Measurements from ENCODE around the gene RABL3. TPM values are rescaled to one million over a fixed set of nuclear protein-coding genes. Genes with fewer than 3 reads are reported as not detected.

RABL3 gene
- total and polyA plus RNA-seq, 7 donors: 9.4 to 15.5 (median 12.8) TPM

DNA sequence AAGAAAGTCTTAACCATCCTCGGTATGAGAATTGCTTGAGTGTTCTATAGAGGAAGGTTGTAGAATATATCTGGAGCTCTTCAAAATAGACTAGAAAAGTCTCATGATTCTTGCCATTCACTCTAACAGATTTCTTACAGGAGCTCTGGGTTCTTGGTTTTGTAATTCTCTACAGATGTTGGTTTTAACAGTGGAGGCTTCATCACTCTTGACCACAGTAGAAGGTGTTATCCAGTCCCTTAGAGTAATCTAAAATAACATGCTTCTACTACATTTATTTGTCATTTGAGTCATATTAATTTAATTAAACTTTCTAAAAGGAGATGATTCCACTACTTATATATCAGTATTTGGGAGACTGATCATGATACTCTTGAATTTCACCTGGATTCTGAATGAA, 9.9 kb upstream of the RABL3 start:
- intact Hi-C loops (cut with DNase I): no loop called here
- Histone ChIP-seq H3K27ac (no peak overlapping the region), H3K4me3 (no peak overlapping the region), H3K4me1 (no peaks in the 10 kb centered on the region), H3K9me3 (no peaks in the 10 kb centered on the region), H3K36me3 (peaks cover 0 to 12% (median 5%) of the 10 kb centered on the region in 4 donors), H3K27me3 (no peaks in the 10 kb centered on the region)
- 97 to 98% methylated on average over 1 of the region's 1 CpG for WGBS, 2 donors
- no peak for DNase-seq
- TF ChIP-seq POLR2AphosphoS5 (IDR thresholded peaks at IDR 0.05) (no peak), EP300 (IDR thresholded peaks at IDR 0.05) (no peak), POLR2A (IDR thresholded peaks at IDR 0.05) (no peak)
- TF ChIP-seq, protein P1, sequence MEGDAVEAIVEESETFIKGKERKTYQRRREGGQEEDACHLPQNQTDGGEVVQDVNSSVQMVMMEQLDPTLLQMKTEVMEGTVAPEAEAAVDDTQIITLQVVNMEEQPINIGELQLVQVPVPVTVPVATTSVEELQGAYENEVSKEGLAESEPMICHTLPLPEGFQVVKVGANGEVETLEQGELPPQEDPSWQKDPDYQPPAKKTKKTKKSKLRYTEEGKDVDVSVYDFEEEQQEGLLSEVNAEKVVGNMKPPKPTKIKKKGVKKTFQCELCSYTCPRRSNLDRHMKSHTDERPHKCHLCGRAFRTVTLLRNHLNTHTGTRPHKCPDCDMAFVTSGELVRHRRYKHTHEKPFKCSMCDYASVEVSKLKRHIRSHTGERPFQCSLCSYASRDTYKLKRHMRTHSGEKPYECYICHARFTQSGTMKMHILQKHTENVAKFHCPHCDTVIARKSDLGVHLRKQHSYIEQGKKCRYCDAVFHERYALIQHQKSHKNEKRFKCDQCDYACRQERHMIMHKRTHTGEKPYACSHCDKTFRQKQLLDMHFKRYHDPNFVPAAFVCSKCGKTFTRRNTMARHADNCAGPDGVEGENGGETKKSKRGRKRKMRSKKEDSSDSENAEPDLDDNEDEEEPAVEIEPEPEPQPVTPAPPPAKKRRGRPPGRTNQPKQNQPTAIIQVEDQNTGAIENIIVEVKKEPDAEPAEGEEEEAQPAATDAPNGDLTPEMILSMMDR (IDR thresholded peaks at IDR 0.05): no peak

GRCh38 chr3:120749843-120750242, 7.5 kb upstream of the RABL3 start:
- Histone ChIP-seq H3K27me3 (no peaks in the 10 kb centered on the region), H3K9me3 (no peaks in the 10 kb centered on the region), H3K27ac (no peak overlapping the region), H3K4me1 (no peaks in the 10 kb centered on the region), H3K36me3 (peaks cover 0 to 12% (median 5%) of the 10 kb centered on the region in 4 donors), H3K4me3 (no peak overlapping the region)
- intact Hi-C loops (cut with DNase I): no loop called here
- TF ChIP-seq POLR2AphosphoS5 (IDR thresholded peaks at IDR 0.05) (no peak), EP300 (IDR thresholded peaks at IDR 0.05) (no peak), POLR2A (IDR thresholded peaks at IDR 0.05) (no peak)
- TF ChIP-seq, protein P1 (IDR thresholded peaks at IDR 0.05): no peak
- WGBS, 2 donors: 93 to 96% methylated on average over 1 of the region's 1 CpG
- no peak for DNase-seq

GRCh38 chr3:120745466-120745865, 3.1 kb upstream of the RABL3 start:
- TF ChIP-seq POLR2AphosphoS5 (IDR thresholded peaks at IDR 0.05): no peak
- TF ChIP-seq POLR2A (IDR thresholded peaks at IDR 0.05): no peak
- TF ChIP-seq, protein P1 (IDR thresholded peaks at IDR 0.05): no peak
- TF ChIP-seq EP300 (IDR thresholded peaks at IDR 0.05): no peak
- H3K27ac ChIP-seq: no peak overlapping the region
- no peak for DNase-seq
- H3K9me3 ChIP-seq: no peaks in the 10 kb centered on the region
- H3K4me3 ChIP-seq: no peak overlapping the region
- no peaks in the 10 kb centered on the region for H3K27me3 ChIP-seq
- peaks cover 0 to 19% (median 10%) of the 10 kb centered on the region in 4 donors for H3K4me1 ChIP-seq
- intact Hi-C loops (cut with DNase I): no loop called here
- H3K36me3 ChIP-seq: peaks cover 0 to 1% (median 0%) of the 10 kb centered on the region in 4 donors
- 85 to 86% methylated on average over 3 of the region's 3 CpGs for WGBS, 2 donors

DNA sequence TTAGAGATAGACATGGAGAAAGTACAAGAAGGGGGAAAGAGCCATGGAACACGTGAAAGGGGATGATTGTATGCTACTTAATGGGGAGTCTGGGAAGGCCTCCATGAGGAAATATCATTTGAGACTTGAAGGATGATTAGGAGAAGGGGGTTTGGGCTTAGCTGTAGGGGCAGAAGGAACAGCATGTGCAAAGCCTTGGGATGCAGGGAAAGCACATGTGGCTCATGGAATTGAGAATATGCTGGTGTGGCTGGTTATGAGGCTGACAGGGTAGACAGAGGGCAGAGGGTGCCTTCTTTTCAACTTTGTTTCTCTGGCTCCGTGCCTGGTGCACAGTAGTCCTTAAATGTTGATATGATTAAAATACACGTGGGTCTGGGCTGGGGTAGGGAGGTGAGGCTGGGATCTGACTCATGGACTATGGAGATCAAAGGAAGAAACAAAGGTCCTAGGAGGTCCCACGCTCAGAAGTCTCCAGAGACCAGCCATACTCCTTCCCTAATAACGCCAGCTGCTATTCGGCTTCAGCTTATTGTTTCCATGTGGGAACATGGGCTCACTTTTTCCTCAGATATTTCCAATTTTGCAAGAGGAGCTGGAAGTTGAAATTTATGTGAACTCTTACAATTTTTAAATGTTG, 1.4 kb upstream of the RABL3 start:
- H3K36me3 ChIP-seq: no peaks in the 10 kb centered on the region
- peaks cover 0 to 19% (median 10%) of the 10 kb centered on the region in 4 donors for H3K4me1 ChIP-seq
- H3K9me3 ChIP-seq: no peaks in the 10 kb centered on the region
- peak overlapping the region in 3 of 4 donors; percentile 79 to 94 (median 90) for H3K4me3 ChIP-seq
- DNase-seq: no peak
- no peaks in the 10 kb centered on the region for H3K27me3 ChIP-seq
- TF ChIP-seq, protein P1 (IDR thresholded peaks at IDR 0.05): no peak
- TF ChIP-seq POLR2A (IDR thresholded peaks at IDR 0.05) (no peak), EP300 (IDR thresholded peaks at IDR 0.05) (no peak), POLR2AphosphoS5 (IDR thresholded peaks at IDR 0.05) (no peak)
- peak overlapping the region in 3 of 4 donors; percentile 89 to 93 (median 91) for H3K27ac ChIP-seq
- WGBS, 2 donors: 60 to 67% methylated on average over 6 of the region's 6 CpGs
- intact Hi-C loops (cut with DNase I): loop anchor here (5.0 kb wide), 3 partner anchors 146 to 646 kb away; partner anchors contain the start of gene NDUFB4

All from sigmoid colon (tissue), 7 donors.